ENCODE results near the gene MFSD1.

The MFSD1 gene

GRCh38 chr3:158847452-158847821 is 45.6 kb downstream of the MFSD1 start:
- no peak overlapping the region for H3K4me3 ChIP-seq (ENCODE audit: low read depth, low read length)
- TF ChIP-seq MYC (IDR thresholded peaks at IDR 0.05; ENCODE audit: low read depth, low read length): no peak
- TF ChIP-seq MAX (IDR thresholded peaks at IDR 0.05; ENCODE audit: low read depth, low read length): no peak
- TF ChIP-seq CTCF (IDR thresholded peaks at IDR 0.05; ENCODE audit: low read depth, low read length): no peak
- no peak for TF ChIP-seq POLR2A (IDR thresholded peaks at IDR 0.05; ENCODE audit: extremely low read depth, insufficient read length)
- DNase-seq (ENCODE audit: low read depth): no peak

GRCh38 chr3:158847885-158848284 is 46.0 kb downstream of the MFSD1 start:
- no peak for DNase-seq (ENCODE audit: low read depth)
- H3K4me3 ChIP-seq (ENCODE audit: low read depth, low read length): no peak overlapping the region
- TF ChIP-seq POLR2A (IDR thresholded peaks at IDR 0.05; ENCODE audit: extremely low read depth, insufficient read length): no peak
- TF ChIP-seq MAX (IDR thresholded peaks at IDR 0.05; ENCODE audit: low read depth, low read length): no peak
- TF ChIP-seq MYC (IDR thresholded peaks at IDR 0.05; ENCODE audit: low read depth, low read length): no peak
- no peak for TF ChIP-seq CTCF (IDR thresholded peaks at IDR 0.05; ENCODE audit: low read depth, low read length)

GRCh38 chr3:158849757-158850156 is 47.9 kb downstream of the MFSD1 start:
- DNase-seq (ENCODE audit: low read depth): no peak
- H3K4me3 ChIP-seq (ENCODE audit: low read depth, low read length): no peak overlapping the region
- TF ChIP-seq MYC (IDR thresholded peaks at IDR 0.05; ENCODE audit: low read depth, low read length): no peak
- no peak for TF ChIP-seq CTCF (IDR thresholded peaks at IDR 0.05; ENCODE audit: low read depth, low read length)
- no peak for TF ChIP-seq POLR2A (IDR thresholded peaks at IDR 0.05; ENCODE audit: extremely low read depth, insufficient read length)
- no peak for TF ChIP-seq MAX (IDR thresholded peaks at IDR 0.05; ENCODE audit: low read depth, low read length)

GRCh38 chr3:158859362-158859761 is 57.5 kb downstream of the MFSD1 start:
- TF ChIP-seq MAX (IDR thresholded peaks at IDR 0.05; ENCODE audit: low read depth, low read length) (no peak), CTCF (IDR thresholded peaks at IDR 0.05; ENCODE audit: low read depth, low read length) (no peak), MYC (IDR thresholded peaks at IDR 0.05; ENCODE audit: low read depth, low read length) (no peak), POLR2A (IDR thresholded peaks at IDR 0.05; ENCODE audit: extremely low read depth, insufficient read length) (no peak)
- no peak for DNase-seq (ENCODE audit: low read depth)
- H3K4me3 ChIP-seq (ENCODE audit: low read depth, low read length): no peak overlapping the region

DNA sequence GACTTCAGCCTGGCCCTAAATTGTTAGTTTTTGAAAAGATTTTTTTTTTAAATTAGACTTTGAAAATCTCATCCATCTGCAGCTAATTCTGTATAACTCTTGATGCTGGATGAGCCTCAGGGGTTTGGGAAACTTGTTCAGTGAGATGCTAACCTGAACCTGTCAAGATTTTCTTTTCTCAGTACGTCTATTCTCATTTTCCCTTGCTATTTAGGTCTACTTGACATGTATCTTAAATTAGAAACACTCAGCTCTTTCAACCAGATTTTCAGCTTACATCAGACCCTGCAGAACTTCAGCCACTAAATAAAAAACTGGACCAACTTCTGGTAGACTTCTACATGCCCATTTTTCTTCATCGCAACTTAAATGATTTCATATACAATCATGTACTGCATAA is 61.4 kb downstream of the MFSD1 start:
- no peak for TF ChIP-seq MAX (IDR thresholded peaks at IDR 0.05; ENCODE audit: low read depth, low read length)
- no peak for TF ChIP-seq MYC (IDR thresholded peaks at IDR 0.05; ENCODE audit: low read depth, low read length)
- TF ChIP-seq POLR2A (IDR thresholded peaks at IDR 0.05; ENCODE audit: extremely low read depth, insufficient read length): no peak
- no peak for TF ChIP-seq CTCF (IDR thresholded peaks at IDR 0.05; ENCODE audit: low read depth, low read length)
- no peak overlapping the region for H3K4me3 ChIP-seq (ENCODE audit: low read depth, low read length)
- DNase-seq (ENCODE audit: low read depth): no peak

GRCh38 chr3:158864492-158864891 is 62.6 kb downstream of the MFSD1 start:
- no peak for DNase-seq (ENCODE audit: low read depth)
- H3K4me3 ChIP-seq (ENCODE audit: low read depth, low read length): no peak overlapping the region
- TF ChIP-seq MAX (IDR thresholded peaks at IDR 0.05; ENCODE audit: low read depth, low read length): no peak
- TF ChIP-seq POLR2A (IDR thresholded peaks at IDR 0.05; ENCODE audit: extremely low read depth, insufficient read length): no peak
- no peak for TF ChIP-seq CTCF (IDR thresholded peaks at IDR 0.05; ENCODE audit: low read depth, low read length)
- TF ChIP-seq MYC (IDR thresholded peaks at IDR 0.05; ENCODE audit: low read depth, low read length): no peak
